ENCODE measurements around the gene MYOM3.

The MYOM3 gene

GRCh38 chr1:24007079-24007478, 104.9 kb downstream of the MYOM3 start:
- no peak for DNase-seq (ENCODE audit: extremely low read depth in 1 of 2, low read depth in 1 of 2)

Data from activated CD8-positive, alpha-beta memory T cell treated with anti-CD3 and anti-CD28 coated beads for 1 hour (primary cell).